HepG2 (cell line): Measurements from ENCODE around the gene LRRC25. TPM values are rescaled to one million over a fixed set of nuclear protein-coding genes. Genes with fewer than 3 reads are reported as not detected.

Experiments used
- GATAD2A ChIP-seq: IDR thresholded peaks from 2 replicates; pipeline ENCODE4 v1.6.1; 2016
- MEF2D ChIP-seq: sonication (generic); formaldehyde crosslinking; IDR thresholded peaks from 2 replicates; pipeline ENCODE4 v1.5.1; 2020; ENCODE audit warnings: mild to moderate bottlenecking, missing genetic modification reagents
- NCOR1 ChIP-seq: fragments of 200-600 bp; sonication (generic); IDR thresholded peaks from 2 replicates; pipeline ENCODE4 v1.7.0; 2017; ENCODE audit warnings: antibody characterized with exemption, low read length, borderline replicate concordance
- NR2C2 ChIP-seq: sonication (generic); formaldehyde crosslinking; IDR thresholded peaks from 2 replicates; pipeline ENCODE4 v1.4.0; 2020; ENCODE audit warnings: missing genetic modification reagents, mild to moderate bottlenecking, moderate library complexity, borderline replicate concordance
- PAXIP1 ChIP-seq: sonication (generic); formaldehyde crosslinking; conservative IDR thresholded peaks from 2 replicates; pipeline ENCODE4 v1.4.0; 2020; ENCODE audit warnings: mild to moderate bottlenecking, missing genetic modification reagents, moderate library complexity
- RXRB ChIP-seq: IDR thresholded peaks from 2 replicates; pipeline ENCODE4 v1.6.1; 2016; ENCODE audit warnings: borderline replicate concordance, missing genetic modification reagents, missing compliant biosample characterization
- SP5 ChIP-seq: IDR thresholded peaks from 2 replicates; pipeline ENCODE4 v1.6.1; 2016; ENCODE audit warnings: low read depth, borderline replicate concordance
- ZFP36L2 ChIP-seq: sonication (generic); formaldehyde crosslinking; IDR thresholded peaks from 2 replicates; pipeline ENCODE4 v1.4.0; 2020; ENCODE audit warnings: missing genetic modification reagents
- ZNF326 ChIP-seq: sonication (generic); formaldehyde crosslinking; IDR thresholded peaks from 2 replicates; pipeline ENCODE4 v1.4.0; 2020; ENCODE audit warnings: missing genetic modification reagents, borderline replicate concordance
- ZNF451 ChIP-seq: sonication (generic); formaldehyde crosslinking; IDR thresholded peaks from 2 replicates; pipeline ENCODE4 v1.5.0; 2020; ENCODE audit warnings: mild to moderate bottlenecking, missing genetic modification reagents
- polyA plus RNA-seq, 8 experiments: library from polyadenylated mRNA; depleted of rRNA in 3 of 8; stranded (reverse) in 7 of 8; unstranded in 1 of 8; fragments of >200 nt; fragmentation: Illumina TruSeq in 4 of 8; extraction: Trizol in 4 of 8; gene quantifications; 2 replicates each; pipeline versions ENCODE4 v1.2.1 to v1.2.3, GENCODE V29; 2011 to 2016; ENCODE audit warnings: low read depth in 4 of 8, missing spikeins in 1 of 8, mixed read lengths in 1 of 8; ENCODE audit not compliant: insufficient read depth in 1 of 8
- total RNA-seq, 5 experiments: library from RNA; depleted of rRNA; stranded (reverse); fragments of >200 nt; fragmentation: Illumina TruSeq; extraction: Trizol; gene quantifications; 2 replicates each; pipeline ENCODE4 v1.2.3, GENCODE V29; 2016; ENCODE audit warnings: low read depth in 1 of 5

LRRC25 gene
- total and polyA plus RNA-seq, 2 of the 13 experiments (the other 11 are each of a cell fraction or from before 2014, with no cell fraction given) = 0.13 to 0.53 TPM

GRCh38 chr19:18414504-18415177 is 17.2 kb upstream of the LRRC25 start (continued):
- no peak for TF ChIP-seq ZNF451 (CRISPR knock-in tag)
- TF ChIP-seq PAXIP1 (CRISPR knock-in tag) = 0 out of 2 replicates have a peak, but pooled peaks have one; percentile 12
- TF ChIP-seq GATAD2A (CRISPR knock-in tag) = 0 out of 2 replicates have a peak, but pooled peaks have one; percentile 14
- peak; percentile 19; the same call in 1 of the 2 replicates for TF ChIP-seq SP5 (CRISPR knock-in tag)
- TF ChIP-seq ZFP36L2 = no peak
- TF ChIP-seq MEF2D (CRISPR knock-in tag) = 0 out of 2 replicates have a peak, but pooled peaks have one; percentile 30
- TF ChIP-seq NCOR1 = peak; percentile 78; the same call in 1 of the 2 replicates
- peak; percentile 54; the same call in 1 of the 2 replicates for TF ChIP-seq NR2C2
- TF ChIP-seq RXRB (CRISPR knock-in tag) = peak; percentile 92
- TF ChIP-seq ZNF326 (CRISPR knock-in tag) = no peak
